Medulla oblongata (tissue), 1 donor: ENCODE measurements around the gene TAS2R43.
A peak's percentile ranks its signal among the peaks of the same experiment; 100 is the strongest.
"Not testable (repeated sequence)": the region's sequence is repeated elsewhere in the genome, so short reads cannot be mapped to it uniquely, and the experiment has no call there.

Experiments
- DNase-seq: peaks from one replicate; pipeline ENCODE4 v3.0.0-alpha.2; 2015; ENCODE audit errors: extremely low spot score

The TAS2R43 gene, protein sequence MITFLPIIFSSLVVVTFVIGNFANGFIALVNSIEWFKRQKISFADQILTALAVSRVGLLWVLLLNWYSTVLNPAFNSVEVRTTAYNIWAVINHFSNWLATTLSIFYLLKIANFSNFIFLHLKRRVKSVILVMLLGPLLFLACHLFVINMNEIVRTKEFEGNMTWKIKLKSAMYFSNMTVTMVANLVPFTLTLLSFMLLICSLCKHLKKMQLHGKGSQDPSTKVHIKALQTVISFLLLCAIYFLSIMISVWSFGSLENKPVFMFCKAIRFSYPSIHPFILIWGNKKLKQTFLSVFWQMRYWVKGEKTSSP

DNA sequence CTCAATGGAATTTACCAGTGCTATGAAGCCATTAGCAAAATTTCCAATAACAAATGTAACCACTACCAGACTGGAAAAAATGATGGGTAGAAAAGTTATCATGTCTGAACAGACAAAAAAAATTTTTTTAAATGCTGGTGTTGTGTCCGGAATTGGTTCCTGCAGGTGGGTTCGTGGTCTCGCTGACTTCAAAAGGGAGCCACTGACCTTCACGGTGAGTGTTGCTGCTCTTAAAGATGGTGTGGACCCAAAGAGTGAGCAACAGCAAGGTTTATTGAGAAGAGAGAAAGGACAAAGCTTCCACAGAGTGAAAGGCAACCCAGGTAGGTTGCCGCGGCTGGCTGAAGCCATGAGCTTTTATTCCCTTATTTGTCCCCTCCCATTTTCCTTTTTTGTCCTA lies at the start of gene TAS2R43:
Gene TAS2R43, minus strand, starts transcription at position 186 of the 400 bp plus-strand sequence. Its CDS starts 84 bp downstream, at position 102.
- DNase-seq, result no peak

DNA sequence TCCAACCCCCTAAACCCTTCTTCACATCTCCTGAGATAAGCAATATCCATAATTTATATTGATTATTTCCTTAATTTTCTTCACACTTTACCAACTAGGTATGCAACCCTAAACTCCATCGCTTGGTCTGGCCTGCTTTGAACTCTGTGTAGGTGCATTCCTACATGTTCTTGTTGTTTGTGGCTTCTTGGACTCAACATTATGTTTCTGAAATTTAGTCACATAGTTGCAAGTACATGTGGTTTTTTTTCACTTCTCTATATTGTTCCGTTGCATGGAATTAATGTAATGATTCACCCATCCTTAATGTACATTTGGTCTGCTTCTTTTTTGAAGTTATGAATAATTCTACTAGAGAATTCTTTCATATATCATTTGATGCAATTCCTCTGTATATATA lies 44.0 kb upstream of the TAS2R43 start:
- DNase-seq, result no peak

DNA sequence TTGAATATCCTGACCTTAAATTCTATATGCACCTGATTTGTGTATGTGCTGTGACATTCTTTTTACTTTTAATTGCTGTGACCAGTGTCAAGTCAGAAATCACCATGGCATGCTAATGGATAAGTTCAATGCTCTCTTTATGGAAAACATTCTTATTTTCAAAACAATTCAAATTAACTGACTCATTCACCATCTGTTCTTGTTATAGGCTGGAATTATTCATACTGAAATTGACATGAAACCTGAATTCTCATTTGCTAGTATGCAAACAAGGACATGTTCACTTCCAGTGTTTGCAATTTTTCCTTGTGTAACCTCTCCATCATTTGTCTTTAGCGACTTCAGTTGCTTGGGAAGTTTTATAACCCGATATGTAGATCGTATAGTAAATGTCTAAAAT lies 42.2 kb upstream of the TAS2R43 start, which contains the start of gene TAS2R30:
Gene TAS2R30, minus strand, starts transcription at position 340 of the 400 bp plus-strand sequence. CDS start 400 bp downstream, outside the sequence.
- DNase-seq, result no peak

DNA sequence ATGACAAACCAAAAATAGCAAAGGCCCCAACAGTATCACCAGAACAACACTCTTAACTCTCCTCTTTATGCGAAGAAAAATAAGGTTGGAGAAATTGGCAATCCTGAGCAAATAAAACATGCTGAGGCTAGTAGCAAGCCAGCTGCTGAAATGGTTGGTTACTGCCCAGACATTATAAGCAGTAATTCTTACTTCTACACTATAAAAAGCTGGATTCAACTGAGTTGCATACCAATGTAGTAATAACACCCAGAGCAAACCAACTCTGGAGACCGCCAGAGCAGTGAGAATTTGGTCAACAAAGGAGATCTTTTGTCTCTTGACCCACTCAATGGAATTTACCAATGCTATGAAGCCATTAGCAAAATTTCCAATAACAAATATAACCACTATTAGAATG lies 41.7 kb upstream of the TAS2R43 start:
- peak; percentile 9 for DNase-seq

DNA sequence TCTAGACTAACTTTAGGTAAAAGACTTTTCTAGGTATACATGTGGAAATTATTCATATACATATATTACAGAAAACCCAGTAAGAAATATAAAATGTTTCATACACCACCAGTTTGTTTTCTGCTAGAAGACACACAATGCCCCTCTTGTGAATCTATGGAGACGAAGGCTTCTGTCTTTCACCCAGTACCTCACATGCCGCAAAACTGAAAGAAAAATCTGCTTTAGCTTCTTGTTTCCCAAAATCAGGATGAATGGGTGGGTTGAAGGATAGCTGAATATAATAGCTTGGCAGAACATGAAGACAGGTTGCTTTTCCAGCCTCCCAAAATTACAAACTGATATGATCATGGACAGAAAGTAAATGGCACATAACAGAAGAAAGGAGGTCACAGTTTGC lies 41.0 kb upstream of the TAS2R43 start:
- DNase-seq, result peak; percentile 37

DNA sequence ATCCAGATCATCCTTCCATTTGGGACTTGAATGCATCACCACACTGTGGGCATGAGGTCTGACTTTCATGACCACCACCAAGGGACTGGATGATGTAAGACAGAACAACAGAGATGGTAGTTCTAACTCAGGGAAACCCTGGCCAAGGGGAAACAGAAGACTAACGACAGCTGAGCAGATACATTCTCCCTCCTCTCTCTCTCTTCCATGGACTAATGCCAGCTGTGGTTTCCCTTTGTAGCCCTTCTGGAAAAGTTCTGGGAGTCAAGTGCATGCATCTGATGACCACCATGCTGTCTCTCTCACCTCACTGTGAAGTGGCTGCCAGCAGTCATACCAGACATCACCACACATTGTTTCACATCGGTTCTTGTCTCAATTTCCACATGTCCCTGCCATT lies 38.9 kb upstream of the TAS2R43 start:
- no peak for DNase-seq

DNA sequence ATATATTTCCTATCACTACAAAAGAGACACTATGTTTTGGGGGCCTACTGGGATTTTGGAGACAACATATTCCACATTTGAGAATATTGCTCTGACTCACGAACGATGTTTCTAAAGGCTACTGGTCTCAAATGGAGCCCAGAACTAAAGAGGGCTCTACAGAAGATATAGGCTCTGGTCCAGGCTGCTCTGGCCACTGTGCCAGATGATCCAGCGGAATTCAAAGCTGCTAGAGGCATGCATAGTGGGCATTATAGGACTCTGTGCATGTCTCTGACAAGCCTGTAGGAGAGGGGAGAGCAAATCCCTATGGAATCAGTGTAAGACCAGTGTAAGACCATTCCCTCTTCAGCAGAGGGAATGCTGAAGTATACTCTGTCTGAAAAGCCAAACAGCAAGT lies 38.3 kb upstream of the TAS2R43 start:
- DNase-seq, result no peak

DNA sequence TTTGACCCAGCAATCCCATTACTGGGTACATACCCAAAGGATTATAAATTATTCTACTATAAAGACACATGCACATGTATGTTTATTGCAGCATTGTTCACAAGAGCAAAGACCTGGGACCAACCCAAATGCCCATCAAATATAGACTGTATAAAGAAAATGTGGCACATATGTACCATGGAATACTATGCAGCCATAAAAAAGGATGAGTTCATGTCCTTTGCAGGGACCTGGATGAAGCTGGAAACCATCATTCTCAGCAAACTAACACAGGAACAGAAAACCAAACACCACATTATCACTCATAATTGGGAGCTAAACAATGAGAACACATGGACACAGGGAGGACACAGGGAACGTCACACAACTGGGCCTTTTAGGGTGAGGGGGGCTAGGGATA lies 22.0 kb upstream of the TAS2R43 start:
- not testable (repeated sequence) for DNase-seq

DNA sequence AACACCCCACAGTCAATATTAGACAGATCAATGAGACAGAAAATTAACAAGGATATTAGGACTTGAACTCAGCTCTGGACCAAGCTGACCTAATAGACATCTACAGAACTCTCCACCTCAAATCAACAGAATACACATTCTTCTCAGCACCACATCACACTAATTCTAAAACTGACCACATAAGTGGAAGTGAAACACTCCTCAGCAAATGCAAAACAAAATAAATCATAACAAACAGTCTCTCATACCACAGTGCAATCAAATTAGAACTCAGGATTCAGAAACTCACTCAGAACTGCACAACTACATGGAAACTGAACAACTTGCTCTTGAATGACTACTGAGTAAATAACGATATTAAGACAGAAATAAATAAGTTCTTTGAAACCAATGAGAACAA lies 19.1 kb upstream of the TAS2R43 start:
- DNase-seq, result not testable (repeated sequence)

DNA sequence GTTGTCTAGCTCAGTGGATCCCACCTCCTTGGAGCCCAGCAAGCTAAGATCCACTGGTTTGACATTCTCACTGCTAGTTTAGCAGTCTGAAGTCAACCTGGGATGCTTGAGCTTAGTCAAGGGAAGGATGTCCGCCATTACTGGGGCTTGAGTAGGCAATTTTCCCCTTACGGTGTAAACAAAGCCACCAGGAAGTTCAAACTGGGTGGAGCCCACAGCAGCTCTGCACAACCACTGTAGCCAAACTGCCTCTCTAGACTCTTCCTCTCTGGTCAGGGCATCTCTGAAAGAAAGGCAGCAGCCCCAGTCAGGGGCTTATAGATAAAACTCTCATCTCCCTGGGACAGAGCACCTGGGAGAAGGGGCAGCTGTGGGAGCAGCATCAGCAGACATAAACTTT lies 16.7 kb upstream of the TAS2R43 start:
- DNase-seq, result no peak

DNA sequence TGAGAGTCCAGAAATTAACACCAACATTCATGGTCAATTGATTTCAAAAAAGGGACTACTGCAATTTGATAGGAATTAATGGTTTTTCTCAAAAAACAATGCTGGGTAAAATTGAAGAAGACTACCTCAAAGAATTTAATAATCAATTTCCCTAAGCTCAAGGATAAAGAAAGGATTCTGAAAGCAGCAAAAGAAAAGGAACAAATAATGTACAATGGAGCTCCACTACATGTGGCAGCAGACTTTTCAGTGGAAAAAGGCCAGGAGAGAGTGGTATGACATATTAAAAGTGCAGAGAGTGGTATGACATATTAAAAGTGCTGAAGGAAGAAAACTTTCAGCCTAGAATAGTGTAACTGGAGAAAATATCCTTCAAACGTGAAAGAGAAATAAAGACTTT lies 15.6 kb upstream of the TAS2R43 start:
- DNase-seq, result no peak

DNA sequence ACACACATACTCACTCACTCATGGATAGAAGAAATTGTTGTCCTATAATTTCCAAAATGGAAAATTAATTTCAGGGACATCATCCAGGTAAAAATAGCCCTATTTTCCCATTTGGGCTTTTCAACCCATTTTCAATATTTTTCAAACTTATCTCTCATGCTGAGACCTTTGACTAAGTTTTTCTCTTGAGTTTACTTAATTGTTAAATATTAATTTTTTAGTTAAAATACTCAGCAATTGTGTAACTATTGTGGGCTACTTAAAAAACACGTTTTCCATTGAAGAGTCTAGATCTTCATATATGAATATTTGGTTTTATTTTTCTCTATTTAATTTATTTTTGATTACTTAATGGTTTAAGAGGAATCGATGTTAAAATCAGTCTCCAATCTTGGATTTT lies 14.2 kb upstream of the TAS2R43 start:
- DNase-seq, result no peak

DNA sequence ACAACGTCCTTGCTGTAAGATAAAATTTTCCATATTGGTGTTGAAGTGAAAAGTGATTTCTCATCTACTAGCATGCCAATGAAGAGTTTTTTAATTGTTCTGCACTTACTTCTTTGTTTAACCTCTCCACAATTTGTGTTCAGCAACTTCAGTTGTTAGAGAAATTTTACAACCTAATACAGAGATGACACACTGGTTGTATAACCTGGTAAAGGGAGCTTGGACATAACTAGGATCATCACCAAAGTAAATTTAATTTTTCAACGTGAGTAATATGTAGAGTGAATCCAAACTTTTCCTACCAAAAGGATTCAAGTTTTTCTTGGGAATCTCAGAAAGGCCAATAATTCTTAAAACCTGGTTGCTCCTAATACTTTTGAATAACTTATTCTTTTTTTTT lies 13.4 kb upstream of the TAS2R43 start:
- DNase-seq, result no peak

DNA sequence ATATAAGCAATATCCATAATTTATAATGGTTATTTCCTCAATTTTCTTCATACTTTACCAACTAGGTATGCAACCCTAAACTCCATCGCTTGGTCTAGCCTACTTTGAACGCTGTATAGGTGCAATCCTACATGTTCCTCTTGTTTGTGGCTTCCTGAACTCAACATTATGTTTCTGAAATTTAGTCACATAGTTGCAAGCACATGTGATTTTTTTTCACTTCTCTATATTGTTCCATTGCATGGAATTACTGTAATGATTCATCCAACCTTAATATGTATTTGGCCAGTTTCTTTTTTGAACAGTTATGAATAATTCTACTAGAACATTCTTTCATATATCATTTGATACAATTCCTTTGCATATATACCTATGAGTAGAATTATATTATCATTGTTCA lies 2.8 kb upstream of the TAS2R43 start:
- DNase-seq, result not testable (repeated sequence)

DNA sequence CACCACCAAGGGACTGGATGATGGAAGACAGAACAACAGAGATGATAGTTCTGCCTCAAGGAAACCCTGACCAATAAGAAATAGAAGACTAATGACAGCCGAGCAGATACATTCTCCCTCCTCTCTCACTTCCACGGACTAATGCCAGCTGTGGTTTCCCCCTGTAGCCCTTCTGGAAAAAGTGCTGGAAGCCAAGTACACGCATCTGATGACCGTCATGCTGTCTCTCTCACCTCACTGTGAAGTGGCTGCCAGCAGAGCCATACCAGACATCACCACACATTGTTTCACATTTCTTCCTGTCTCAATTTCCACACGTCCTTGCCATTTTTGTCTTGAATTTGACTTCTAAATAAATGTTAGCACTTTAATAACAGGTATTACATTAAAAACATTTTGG lies 2.9 kb downstream of the TAS2R43 start:
- DNase-seq, result no peak

DNA sequence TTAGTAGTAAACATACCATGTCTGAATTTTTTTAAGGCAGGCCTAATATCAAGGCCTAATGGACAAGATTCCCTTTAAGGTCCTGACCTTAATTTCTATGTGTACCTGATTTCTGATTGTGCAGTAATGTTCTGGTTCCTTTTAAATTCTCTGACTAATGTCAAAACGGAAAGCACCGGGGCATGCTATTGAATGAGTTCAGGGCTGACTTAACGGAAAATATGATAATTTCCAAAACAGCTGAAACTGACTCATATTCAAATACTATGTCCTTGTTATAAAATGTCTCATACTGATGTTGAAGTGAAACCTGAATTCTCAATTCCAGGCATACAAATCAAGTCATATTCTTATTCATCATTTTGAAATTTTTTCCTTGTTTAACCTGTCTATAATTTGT lies 6.7 kb downstream of the TAS2R43 start:
- DNase-seq, result no peak

DNA sequence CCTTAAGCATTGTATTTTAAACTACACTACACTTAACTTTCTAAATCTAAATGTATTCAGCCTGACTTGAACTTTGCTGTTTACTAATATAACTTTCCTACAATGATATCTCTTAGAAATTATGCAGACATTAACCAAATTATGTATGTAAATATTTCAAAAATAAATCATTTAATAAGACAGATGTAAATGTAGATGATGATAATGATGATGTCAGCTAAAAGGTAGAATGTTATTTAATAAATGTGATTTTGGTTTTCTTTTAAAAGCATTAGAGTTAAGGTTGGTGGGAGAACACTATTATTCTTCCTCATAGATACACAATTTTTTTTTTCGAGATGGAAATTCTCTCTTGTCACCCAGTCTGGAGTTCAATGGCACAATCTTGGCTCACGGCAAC lies 10.1 kb downstream of the TAS2R43 start:
- DNase-seq, result no peak

DNA sequence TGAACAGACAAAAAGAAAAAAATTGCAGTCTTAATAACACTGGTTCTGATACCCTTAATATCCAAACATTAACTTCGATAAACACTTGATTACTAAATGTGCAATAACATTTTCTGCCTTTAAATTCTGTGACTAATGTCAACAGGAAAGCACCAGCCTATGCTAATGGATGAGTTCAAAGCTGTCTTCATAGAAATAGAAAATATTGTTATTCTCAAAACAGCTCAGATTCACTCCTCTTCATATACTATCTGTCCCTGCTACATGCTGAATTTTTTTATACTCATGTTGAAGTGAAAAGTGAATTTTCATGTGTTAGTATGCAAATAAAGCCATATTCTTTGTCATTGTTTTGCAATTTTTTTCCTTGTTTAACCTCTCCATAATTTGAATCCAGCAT lies 13.9 kb downstream of the TAS2R43 start:
- no peak for DNase-seq

DNA sequence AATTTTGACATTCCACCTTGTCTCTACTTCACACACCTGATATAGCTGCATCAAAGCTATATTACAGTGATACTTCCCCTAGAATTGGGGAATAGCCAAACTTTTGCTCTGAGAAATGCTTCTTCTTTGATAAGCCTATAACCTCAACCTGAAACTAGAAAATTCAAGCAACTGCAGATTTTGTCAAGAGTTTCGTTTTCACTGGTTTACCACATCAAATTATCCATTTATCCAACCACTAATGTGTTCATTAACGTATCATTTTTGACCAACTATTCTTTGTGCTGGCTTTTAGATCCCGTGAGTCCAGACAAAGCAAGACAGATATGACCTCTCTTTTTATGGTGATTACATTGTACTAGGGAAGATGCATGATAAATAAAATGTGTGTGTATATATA lies 16.5 kb downstream of the TAS2R43 start:
- peak; percentile 1 for DNase-seq

DNA sequence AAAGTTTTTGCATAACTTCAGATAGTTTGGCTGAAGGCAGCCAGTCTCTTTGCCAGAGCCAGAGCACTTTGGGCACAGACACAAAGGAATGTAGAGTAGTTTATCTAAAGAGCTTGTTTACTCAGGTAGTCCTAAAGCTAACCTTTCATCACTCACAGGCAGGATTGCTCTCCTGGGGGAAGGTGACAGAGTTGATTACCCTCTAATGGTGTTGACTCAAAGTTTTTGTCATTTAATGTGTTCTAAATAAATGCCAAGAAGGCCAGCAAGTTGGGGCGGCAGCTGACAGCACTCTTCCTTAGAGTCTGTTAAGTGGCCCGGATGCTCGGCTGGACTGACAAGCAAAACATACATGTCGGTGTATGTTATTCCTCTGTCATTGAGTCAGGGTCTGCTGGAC lies 20.7 kb downstream of the TAS2R43 start:
- DNase-seq, result peak; percentile 1

DNA sequence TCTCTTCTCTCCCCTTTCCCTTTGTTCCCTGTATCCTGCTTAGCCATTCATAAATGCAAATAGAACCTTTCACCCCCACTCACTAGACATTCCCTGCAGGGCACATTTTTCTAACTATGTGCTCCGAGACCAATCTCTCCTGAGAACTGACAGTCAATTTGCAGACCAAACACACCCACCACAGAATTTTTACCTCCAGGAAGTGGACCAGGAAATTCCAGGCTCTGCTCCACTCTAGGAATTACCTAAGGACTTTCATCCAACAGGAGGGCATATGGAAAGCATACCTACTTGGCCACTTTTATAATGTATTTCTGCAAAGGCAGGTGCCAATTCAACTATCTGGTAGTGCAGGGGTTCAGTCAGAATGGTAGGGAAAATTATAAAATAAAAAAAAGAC lies 21.1 kb downstream of the TAS2R43 start:
- DNase-seq, result no peak

DNA sequence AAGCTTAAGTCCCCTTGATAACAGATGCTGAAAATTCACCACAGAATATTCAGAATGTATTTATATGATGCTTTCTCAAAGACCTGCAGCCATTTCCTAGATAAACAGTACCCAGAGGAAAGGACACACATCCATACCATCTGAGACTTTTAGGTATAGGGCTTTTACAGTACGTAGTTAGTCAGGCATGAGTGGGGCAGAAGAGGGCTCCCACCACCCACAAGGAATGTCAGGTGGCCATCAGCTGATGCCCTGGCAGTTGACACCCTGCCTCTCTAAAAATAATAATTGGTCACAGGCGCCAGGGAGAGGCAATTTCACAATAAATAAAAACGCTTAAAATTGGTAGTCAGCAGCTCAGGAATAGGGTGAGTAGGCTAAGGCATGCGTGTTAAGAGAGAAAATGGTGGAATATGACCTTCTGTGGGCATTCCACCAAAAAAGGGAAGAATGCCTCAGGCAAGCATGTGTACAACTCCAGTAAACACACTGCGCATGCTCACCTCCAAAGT lies 22.2 kb downstream of the TAS2R43 start:
- DNase-seq, result peak; percentile 1

DNA sequence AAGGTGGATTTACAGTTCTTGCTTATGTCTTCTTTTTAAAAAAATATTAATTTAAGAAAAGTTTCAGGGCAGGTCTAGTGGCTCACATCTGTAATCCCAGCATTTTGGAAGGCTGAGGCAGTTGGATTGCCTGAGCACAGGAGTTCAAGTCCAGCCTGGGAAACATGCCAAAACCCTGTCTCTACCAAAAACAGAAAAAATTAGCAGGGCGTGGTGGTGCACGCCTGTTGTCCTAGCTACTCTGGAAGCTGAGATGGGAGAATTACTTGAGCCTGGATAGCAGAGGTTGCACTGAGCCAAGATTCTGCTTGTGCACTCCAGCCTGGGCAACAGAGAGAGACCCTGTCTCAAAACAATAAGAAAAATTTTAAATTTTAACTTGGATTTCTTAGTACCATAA lies 24.6 kb downstream of the TAS2R43 start:
- DNase-seq, result peak; percentile 80

DNA sequence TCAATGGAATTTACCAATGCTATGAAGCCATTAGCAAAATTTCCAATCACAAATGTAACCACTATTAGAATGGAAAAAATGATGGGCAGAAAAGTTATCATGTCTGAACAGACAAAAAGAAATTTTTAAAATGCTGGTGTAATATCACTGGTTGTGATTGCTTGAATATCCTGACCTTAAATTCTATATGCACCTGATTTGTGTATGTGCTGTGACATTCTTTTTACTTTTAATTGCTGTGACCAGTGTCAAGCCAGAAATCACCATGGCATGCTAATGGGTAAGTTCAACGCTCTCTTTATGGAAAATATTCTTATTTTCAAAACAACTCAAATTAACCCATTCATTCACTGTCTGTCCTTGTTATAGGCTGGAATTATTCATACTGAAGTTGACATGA lies 29.9 kb downstream of the TAS2R43 start, which contains the start of gene TAS2R46:
Gene TAS2R46, minus strand, starts transcription at position 101 of the 400 bp plus-strand sequence. Its CDS starts 0 bp downstream, at position 101.
- not testable (repeated sequence) for DNase-seq
